Uterus (tissue), 2 donors: ENCODE data around the gene POLK.

Experiments
- POLR2A ChIP-seq, 2 donors: fragments of 450-650 bp; IDR thresholded peaks; one replicate each; pipeline ENCODE4 v1.6.1; 2016; ENCODE audit warnings: antibody characterized with exemption in 2 of 2, mild to moderate bottlenecking in 1 of 2, moderate library complexity in 1 of 2
- TF ChIP-seq, protein P1 (sequence below), 4 experiments: fragments of 200-600 bp in 2 of 4; fragments of 450-650 bp in 2 of 4; sonication (generic) in 2 of 4; IDR thresholded peaks; one replicate each; pipeline ENCODE4 v1.5.1; 2016 to 2019; ENCODE audit warnings: antibody characterized with exemption in 4 of 4, mild to moderate bottlenecking in 2 of 4, moderate library complexity in 1 of 4

- TF ChIP-seq, protein P1, sequence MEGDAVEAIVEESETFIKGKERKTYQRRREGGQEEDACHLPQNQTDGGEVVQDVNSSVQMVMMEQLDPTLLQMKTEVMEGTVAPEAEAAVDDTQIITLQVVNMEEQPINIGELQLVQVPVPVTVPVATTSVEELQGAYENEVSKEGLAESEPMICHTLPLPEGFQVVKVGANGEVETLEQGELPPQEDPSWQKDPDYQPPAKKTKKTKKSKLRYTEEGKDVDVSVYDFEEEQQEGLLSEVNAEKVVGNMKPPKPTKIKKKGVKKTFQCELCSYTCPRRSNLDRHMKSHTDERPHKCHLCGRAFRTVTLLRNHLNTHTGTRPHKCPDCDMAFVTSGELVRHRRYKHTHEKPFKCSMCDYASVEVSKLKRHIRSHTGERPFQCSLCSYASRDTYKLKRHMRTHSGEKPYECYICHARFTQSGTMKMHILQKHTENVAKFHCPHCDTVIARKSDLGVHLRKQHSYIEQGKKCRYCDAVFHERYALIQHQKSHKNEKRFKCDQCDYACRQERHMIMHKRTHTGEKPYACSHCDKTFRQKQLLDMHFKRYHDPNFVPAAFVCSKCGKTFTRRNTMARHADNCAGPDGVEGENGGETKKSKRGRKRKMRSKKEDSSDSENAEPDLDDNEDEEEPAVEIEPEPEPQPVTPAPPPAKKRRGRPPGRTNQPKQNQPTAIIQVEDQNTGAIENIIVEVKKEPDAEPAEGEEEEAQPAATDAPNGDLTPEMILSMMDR (IDR thresholded peaks at IDR 0.05), result no peak
- TF ChIP-seq POLR2A (IDR thresholded peaks at IDR 0.05), result no peak
These were observed 137.0 kb downstream of the POLK start for GRCh38 chr5:75648712-75649111.
